HG03064 (cell line): Measurements from ENCODE around the gene SYNDIG1.

Experiments
- ATAC-seq: cut with Tn5 transposase; IDR thresholded peaks from one replicate; pipeline ENCODE4 v1.9.1; 2021; ENCODE audit warnings: low read depth; ENCODE audit not compliant: unreplicated experiment

SYNDIG1 gene

GRCh38 chr20:24469894-24470745 is 691 bp downstream of the SYNDIG1 start:
- ATAC-seq: no peak

GRCh38 chr20:24470746-24471582 is 1.5 kb downstream of the SYNDIG1 start:
- no peak for ATAC-seq

- no peak for ATAC-seq
These were observed 3.0 kb downstream of the SYNDIG1 start for GRCh38 chr20:24472426-24472825.

GRCh38 chr20:24473435-24474223 is 4.2 kb downstream of the SYNDIG1 start:
- ATAC-seq: no peak

GRCh38 chr20:24477831-24478547 is 8.6 kb downstream of the SYNDIG1 start:
- ATAC-seq: no peak

GRCh38 chr20:24478584-24478983 is 9.2 kb downstream of the SYNDIG1 start:
- no peak for ATAC-seq

GRCh38 chr20:24479106-24479505 is 9.7 kb downstream of the SYNDIG1 start:
- no peak for ATAC-seq

- no peak for ATAC-seq
These were observed 10.2 kb downstream of the SYNDIG1 start for GRCh38 chr20:24479595-24479994.

- ATAC-seq: no peak
These were observed 11.1 kb downstream of the SYNDIG1 start for GRCh38 chr20:24480509-24480908.

GRCh38 chr20:24481173-24481572 is 11.7 kb downstream of the SYNDIG1 start:
- ATAC-seq: no peak

- ATAC-seq: no peak
These were observed 14.1 kb downstream of the SYNDIG1 start for GRCh38 chr20:24483435-24484080.

- no peak for ATAC-seq
These were observed 14.6 kb downstream of the SYNDIG1 start for GRCh38 chr20:24484081-24484450.

- ATAC-seq: no peak
These were observed 16.6 kb downstream of the SYNDIG1 start for GRCh38 chr20:24485981-24486380.

- ATAC-seq: no peak
These were observed 17.8 kb downstream of the SYNDIG1 start for GRCh38 chr20:24487240-24487639.

- ATAC-seq: no peak
These were observed 18.2 kb downstream of the SYNDIG1 start for GRCh38 chr20:24487648-24488047.

GRCh38 chr20:24488064-24488799 is 18.8 kb downstream of the SYNDIG1 start:
- no peak for ATAC-seq

- ATAC-seq: no peak
These were observed 19.4 kb downstream of the SYNDIG1 start for GRCh38 chr20:24488800-24489175.

GRCh38 chr20:24489193-24489592 is 19.8 kb downstream of the SYNDIG1 start:
- no peak for ATAC-seq

- ATAC-seq: no peak
These were observed 20.3 kb downstream of the SYNDIG1 start for GRCh38 chr20:24489631-24490260.
